Naive thymus-derived CD8-positive, alpha-beta T cell (primary cell): ENCODE data around the gene C4orf36. TPM values are rescaled to one million over a fixed set of nuclear protein-coding genes. Genes with fewer than 3 reads are reported as not detected.

ENCODE experiments used
- ATAC-seq, 2 donors: fragments of 150-1000 bp; cut with Tn5 transposase in 1 of 2; sonication (Bioruptor Pico), chemical (Tn5 transposase) in 1 of 2; 1 replicate in 1 of 2; 2 replicates in 1 of 2; pipeline ENCODE4 v1.10.0; 2021; ENCODE audit warnings: mild to moderate bottlenecking in 2 of 2, moderate library complexity in 2 of 2
- POLR2A ChIA-PET: fragments of 350-600 bp; sonication (Branson Sonifier 250); formaldehyde crosslinking; loops from one replicate; lab custom pipeline; 2021; ENCODE audit warnings: antibody characterized with exemption; lab: Charles Lee
- DNase-seq, 10 donors: peaks; one replicate each; pipeline versions ENCODE4 v3.0.0 to v3.0.0-alpha.2; 2020 to 2022
- H3K27ac Mint-ChIP-seq, 10 donors: one replicate each; pipeline ENCODE4 v1.8.0; 2020 to 2022; ENCODE audit warnings: mild to moderate bottlenecking in 10 of 10, mixed read lengths in 10 of 10, moderate library complexity in 4 of 10, inconsistent platforms in 1 of 10
- H3K27me3 Mint-ChIP-seq, 5 donors: one replicate each; pipeline ENCODE4 v1.8.0; 2021 to 2022; ENCODE audit warnings: mixed read lengths in 5 of 5
- H3K36me3 Mint-ChIP-seq, 3 donors: one replicate each; pipeline ENCODE4 v1.8.0; 2020 to 2022; ENCODE audit warnings: mixed read lengths in 3 of 3, mild to moderate bottlenecking in 2 of 3, inconsistent platforms in 1 of 3
- H3K4me1 Mint-ChIP-seq, 4 donors: one replicate each; pipeline ENCODE4 v1.8.0; 2021 to 2022; ENCODE audit warnings: mixed read lengths in 4 of 4
- H3K4me3 Mint-ChIP-seq, 10 donors: one replicate each; pipeline ENCODE4 v1.8.0; 2020 to 2022; ENCODE audit warnings: mild to moderate bottlenecking in 10 of 10, mixed read lengths in 10 of 10, moderate library complexity in 6 of 10, inconsistent platforms in 1 of 10
- H3K9me3 Mint-ChIP-seq, 9 donors: one replicate each; pipeline ENCODE4 v1.8.0; 2020 to 2022; ENCODE audit warnings: mixed read lengths in 9 of 9, mild to moderate bottlenecking in 3 of 9, inconsistent platforms in 1 of 9, moderate library complexity in 1 of 9
- polyA plus RNA-seq, 3 donors: library from polyadenylated mRNA; unstranded; fragments of 300-500 nt; fragmentation: Illumina TruSeq; gene quantifications; one replicate each; pipeline ENCODE4 v1.2.3, GENCODE V29; 2021
- total RNA-seq, 8 experiments: library from RNA in 2 of 8; stranded (reverse) in 2 of 8; gene quantifications; one replicate each; pipeline ENCODE4 v1.2.3 and lab custom pipeline; 2021 to 2026

Gene C4orf36
- total and polyA plus RNA-seq, 5 experiments from 2014 or later, result not detected

- Mint-ChIP-seq H3K27ac (no peak overlapping the region), H3K27me3 (no peaks in the 10 kb centered on the region), H3K4me1 (peaks cover 4 to 29% (median 18%) of the 10 kb centered on the region in 4 donors), H3K4me3 (no peak overlapping the region), H3K36me3 (peaks cover 0 to 6% (median 4%) of the 10 kb centered on the region in 3 donors), H3K9me3 (no peaks in the 10 kb centered on the region)
- POLR2A ChIA-PET, result no interaction called here
- DNase-seq, result no peak
- ATAC-seq, result no peak
Measured at GRCh38 chr4:86910369-86910768, 18.1 kb upstream of the C4orf36 start.

- DNase-seq (no peak), ATAC-seq (no peak)
- peaks cover 4 to 29% (median 18%) of the 10 kb centered on the region in 4 donors for H3K4me1 Mint-ChIP-seq
- no peaks in the 10 kb centered on the region for H3K9me3 Mint-ChIP-seq
- H3K36me3 Mint-ChIP-seq, result peaks cover 0 to 2% (median 1%) of the 10 kb centered on the region in 3 donors
- no peaks in the 10 kb centered on the region for H3K27me3 Mint-ChIP-seq
- POLR2A ChIA-PET, result no interaction called here
- H3K27ac Mint-ChIP-seq, result peak overlapping the region in 1 of 10 donors; percentile 48
- peak overlapping the region in 1 of 10 donors; percentile 22 for H3K4me3 Mint-ChIP-seq
Measured at GRCh38 chr4:86909546-86910295, 17.5 kb upstream of the C4orf36 start.

GRCh38 chr4:86908251-86908657 lies 16.0 kb upstream of the C4orf36 start:
- Mint-ChIP-seq H3K9me3 (no peaks in the 10 kb centered on the region), H3K36me3 (peaks cover 0 to under 1% (median 0%) of the 10 kb centered on the region in 3 donors), H3K27ac (peak overlapping the region in 4 of 10 donors; percentile 12 to 61 (median 18)), H3K4me3 (peak overlapping the region; percentile 46 to 83 (median 62)), H3K27me3 (peaks cover 0 to 11% (median 3%) of the 10 kb centered on the region in 5 donors), H3K4me1 (peaks cover 4 to 32% (median 20%) of the 10 kb centered on the region in 4 donors)
- ATAC-seq (no peak), DNase-seq (no peak)
- POLR2A ChIA-PET, result no interaction called here

GRCh38 chr4:86901864-86902263 lies 9.6 kb upstream of the C4orf36 start:
- peaks cover 0 to 2% (median 1%) of the 10 kb centered on the region in 4 donors for H3K4me1 Mint-ChIP-seq
- no peak overlapping the region for H3K27ac Mint-ChIP-seq
- H3K27me3 Mint-ChIP-seq, result peaks cover 5 to 11% (median 6%) of the 10 kb centered on the region in 5 donors
- H3K36me3 Mint-ChIP-seq, result peaks cover 0 to 9% (median 6%) of the 10 kb centered on the region in 3 donors
- DNase-seq, result no peak
- POLR2A ChIA-PET, result no interaction called here
- no peak for ATAC-seq
- H3K4me3 Mint-ChIP-seq, result no peak overlapping the region
- H3K9me3 Mint-ChIP-seq, result no peaks in the 10 kb centered on the region

GRCh38 chr4:86898562-86898961 lies 6.3 kb upstream of the C4orf36 start:
- Mint-ChIP-seq H3K36me3 (peaks cover 0 to 9% (median 6%) of the 10 kb centered on the region in 3 donors), H3K9me3 (no peaks in the 10 kb centered on the region), H3K27ac (no peak overlapping the region), H3K4me1 (no peaks in the 10 kb centered on the region), H3K4me3 (no peak overlapping the region), H3K27me3 (peaks cover 3 to 7% (median 5%) of the 10 kb centered on the region in 5 donors)
- DNase-seq, result no peak
- ATAC-seq, result no peak
- POLR2A ChIA-PET, result no interaction called here

GRCh38 chr4:86896596-86896995 lies 4.4 kb upstream of the C4orf36 start:
- H3K27me3 Mint-ChIP-seq, result peaks cover 3 to 15% (median 8%) of the 10 kb centered on the region in 5 donors
- peaks cover 0 to 8% (median 5%) of the 10 kb centered on the region in 4 donors for H3K4me1 Mint-ChIP-seq
- peaks cover 0 to 5% (median 0%) of the 10 kb centered on the region in 3 donors for H3K36me3 Mint-ChIP-seq
- H3K4me3 Mint-ChIP-seq, result no peak overlapping the region
- POLR2A ChIA-PET, result no interaction called here
- ATAC-seq (no peak), DNase-seq (no peak)
- H3K9me3 Mint-ChIP-seq, result no peaks in the 10 kb centered on the region
- no peak overlapping the region for H3K27ac Mint-ChIP-seq

- no peak overlapping the region for H3K4me3 Mint-ChIP-seq
- POLR2A ChIA-PET, result no interaction called here
- H3K36me3 Mint-ChIP-seq, result peaks cover 0 to 5% (median 0%) of the 10 kb centered on the region in 3 donors
- H3K27ac Mint-ChIP-seq, result no peak overlapping the region
- peaks cover 0 to 11% (median 5%) of the 10 kb centered on the region in 4 donors for H3K4me1 Mint-ChIP-seq
- DNase-seq, result peak in 4 of 10 donors; percentile 8 to 53 (median 40)
- ATAC-seq, result peak; percentile 47 to 52
- no peaks in the 10 kb centered on the region for H3K9me3 Mint-ChIP-seq
- H3K27me3 Mint-ChIP-seq, result peaks cover 6 to 22% (median 14%) of the 10 kb centered on the region in 5 donors
Measured at GRCh38 chr4:86895692-86896488, 3.7 kb upstream of the C4orf36 start.

- Mint-ChIP-seq H3K9me3 (no peaks in the 10 kb centered on the region), H3K27me3 (peaks cover 8 to 33% (median 18%) of the 10 kb centered on the region in 5 donors)
Measured at GRCh38 chr4:86894455-86894854, 2.2 kb upstream of the C4orf36 start.

GRCh38 chr4:86893136-86893535 lies 914 bp upstream of the C4orf36 start:
- Mint-ChIP-seq H3K4me1 (peaks cover 0 to 11% (median 5%) of the 10 kb centered on the region in 4 donors), H3K36me3 (peaks cover 0 to 5% (median 0%) of the 10 kb centered on the region in 3 donors), H3K4me3 (peak overlapping the region in 8 of 10 donors; percentile 63 to 85 (median 82)), H3K27ac (no peak overlapping the region), H3K27me3 (peaks cover 8 to 41% (median 18%) of the 10 kb centered on the region in 5 donors), H3K9me3 (no peaks in the 10 kb centered on the region)
- POLR2A ChIA-PET, result no interaction called here
- no peak for DNase-seq
- no peak for ATAC-seq

More at GRCh38 chr4:86894455-86894854, 2.2 kb upstream of the C4orf36 start:
- Mint-ChIP-seq H3K36me3 (peaks cover 0 to 5% (median 0%) of the 10 kb centered on the region in 3 donors), H3K4me1 (peaks cover 0 to 11% (median 5%) of the 10 kb centered on the region in 4 donors), H3K4me3 (no peak overlapping the region), H3K27ac (no peak overlapping the region)
- ATAC-seq (no peak), DNase-seq (no peak)
- POLR2A ChIA-PET, result no interaction called here

- POLR2A ChIA-PET, result no interaction called here
- ATAC-seq (peak; percentile 33 to 43), DNase-seq (no peak)
- H3K36me3 Mint-ChIP-seq, result peaks cover 2 to 9% (median 3%) of the 10 kb centered on the region in 3 donors
- H3K4me1 Mint-ChIP-seq, result peaks cover 0 to 11% (median 5%) of the 10 kb centered on the region in 4 donors
- H3K9me3 Mint-ChIP-seq, result no peaks in the 10 kb centered on the region
- peak overlapping the region; percentile 63 to 86 (median 82) for H3K4me3 Mint-ChIP-seq
- H3K27me3 Mint-ChIP-seq, result peaks cover 8 to 41% (median 18%) of the 10 kb centered on the region in 5 donors
- H3K27ac Mint-ChIP-seq, result no peak overlapping the region
Measured at GRCh38 chr4:86892636-86892960, 376 bp upstream of the C4orf36 start.

GRCh38 chr4:86890790-86891189 lies 1.4 kb downstream of the C4orf36 start:
- H3K27me3 Mint-ChIP-seq, result peaks cover 8 to 41% (median 18%) of the 10 kb centered on the region in 5 donors
- peaks cover 0 to 11% (median 5%) of the 10 kb centered on the region in 4 donors for H3K4me1 Mint-ChIP-seq
- DNase-seq (no peak), ATAC-seq (no peak)
- POLR2A ChIA-PET, result no interaction called here
- peak overlapping the region in 5 of 10 donors; percentile 8 to 77 (median 63) for H3K4me3 Mint-ChIP-seq
- H3K9me3 Mint-ChIP-seq, result peaks cover 0 to 2% (median 0%) of the 10 kb centered on the region in 9 donors
- H3K36me3 Mint-ChIP-seq, result peaks cover 5 to 12% (median 8%) of the 10 kb centered on the region in 3 donors
- H3K27ac Mint-ChIP-seq, result no peak overlapping the region

- Mint-ChIP-seq H3K27ac (no peak overlapping the region), H3K27me3 (no peaks in the 10 kb centered on the region), H3K9me3 (peaks cover 9 to 37% (median 18%) of the 10 kb centered on the region in 9 donors), H3K4me3 (no peak overlapping the region), H3K36me3 (peaks cover 0 to 18% (median 2%) of the 10 kb centered on the region in 3 donors), H3K4me1 (no peaks in the 10 kb centered on the region)
- ATAC-seq, result no peak
- no peak for DNase-seq
- POLR2A ChIA-PET, result no interaction called here
Measured at GRCh38 chr4:86879641-86880040, 12.6 kb downstream of the C4orf36 start.
